ENCODE results near the gene DDX17. TPM values are rescaled to one million over a fixed set of nuclear protein-coding genes. Genes with fewer than 3 reads are reported as not detected.

DDX17 gene
- total and polyA plus RNA-seq, 2 experiments from 2014 or later = 88.0 to 603 TPM

- TF ChIP-seq ZNF331 (CRISPR knock-in tag; IDR thresholded peaks at IDR 0.05; ENCODE audit: low read depth) = no peak
- no peak for TF ChIP-seq REST (IDR thresholded peaks at IDR 0.05; ENCODE audit: unreplicated experiment)
- no peak for TF ChIP-seq JUNB (IDR thresholded peaks at IDR 0.05; ENCODE audit: unreplicated experiment)
- no peak for TF ChIP-seq EZH2 (IDR thresholded peaks at IDR 0.05; ENCODE audit: low read depth, unreplicated experiment)
- no peak for TF ChIP-seq CTCF (conservative IDR thresholded peaks at IDR 0.05; ENCODE audit: low read depth in 2 of 2)
Measured at GRCh38 chr22:38460426-38460840, 45.7 kb downstream of the DDX17 start (continued).

- no peak overlapping the region for H3K4me3 ChIP-seq
- TF ChIP-seq POLR2AphosphoS5 (IDR thresholded peaks at IDR 0.05; ENCODE audit: low read depth) (no peak), ZNF114 (CRISPR knock-in tag; IDR thresholded peaks at IDR 0.05) (no peak), ZNF331 (CRISPR knock-in tag; IDR thresholded peaks at IDR 0.05; ENCODE audit: low read depth) (no peak), EZH2phosphoT487 (IDR thresholded peaks at IDR 0.05; ENCODE audit: unreplicated experiment) (no peak), ETS1 (IDR thresholded peaks at IDR 0.05) (no peak), NANOG (IDR thresholded peaks at IDR 0.05; ENCODE audit: borderline replicate concordance) (no peak)
- H2AFZ ChIP-seq = no peak overlapping the region
- H4K20me1 ChIP-seq (replicated peaks; ENCODE audit: insufficient read depth) = no peaks in the 10 kb centered on the region; the same call in 1 of the 2 replicates
- Mint-ChIP-seq H3K9me3 (peaks cover 4% of the 10 kb centered on the region; the same call in 1 of the 3 replicates), H3K4me3 (peak overlapping the region; percentile 60), H3K27me3 (ENCODE audit: insufficient read depth, low read depth, poor library complexity) (peaks cover 55% of the 10 kb centered on the region), H3K4me1 (peaks cover 21% of the 10 kb centered on the region), H3K27ac (no peak overlapping the region), H3K36me3 (ENCODE audit: low read depth) (no peaks in the 10 kb centered on the region; the same call in 2 of the 3 replicates)
- H3K79me2 ChIP-seq (replicated peaks; ENCODE audit: insufficient read depth) = no peaks in the 10 kb centered on the region
- H3F3A ChIP-seq (replicated peaks; ENCODE audit: low read depth) = peaks cover 20% of the 10 kb centered on the region; the same call in 1 of the 2 replicates
- no peaks in the 10 kb centered on the region for H3K9me2 ChIP-seq (ENCODE audit: insufficient read depth)
- DNase-seq (ENCODE audit: low spot score) = no peak
- H3K36me3 ChIP-seq (ENCODE audit: insufficient read depth) = no peaks in the 10 kb centered on the region
- ATAC-seq = no peak
- peaks cover 3% of the 10 kb centered on the region; the same call in 1 of the 2 replicates for H3K4me1 ChIP-seq (ENCODE audit: insufficient read depth)
- H3K4me2 ChIP-seq = no peak overlapping the region
- peaks cover 86% of the 10 kb centered on the region for H3K27me3 ChIP-seq (ENCODE audit: insufficient read depth)
- H3K27ac ChIP-seq (ENCODE audit: low read depth) = no peak overlapping the region
Measured at GRCh38 chr22:38456841-38457699, 49.0 kb downstream of the DDX17 start.

All from GM23338 (cell line).